Measurements from ENCODE around the gene VMP1.

DNA sequence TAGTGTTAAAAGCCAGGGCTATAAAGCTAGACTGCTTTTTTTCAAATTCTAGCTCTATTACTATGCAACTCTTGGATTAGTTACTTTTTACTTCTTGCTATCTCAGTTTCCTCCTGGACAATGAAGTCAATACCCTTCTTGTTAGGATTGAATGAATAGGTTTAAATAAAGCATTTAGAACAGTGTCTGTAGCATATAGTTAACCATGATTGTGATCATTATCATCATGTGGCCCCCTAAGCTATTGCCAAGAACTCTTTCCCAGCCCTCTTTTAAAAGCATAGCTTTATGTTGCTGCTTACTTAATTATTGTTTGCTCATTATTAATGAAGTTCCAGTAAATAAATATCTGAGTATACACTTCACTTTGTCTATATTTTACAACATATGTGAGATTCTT, 4.5 kb downstream of the VMP1 start:
- TF ChIP-seq, protein P1, sequence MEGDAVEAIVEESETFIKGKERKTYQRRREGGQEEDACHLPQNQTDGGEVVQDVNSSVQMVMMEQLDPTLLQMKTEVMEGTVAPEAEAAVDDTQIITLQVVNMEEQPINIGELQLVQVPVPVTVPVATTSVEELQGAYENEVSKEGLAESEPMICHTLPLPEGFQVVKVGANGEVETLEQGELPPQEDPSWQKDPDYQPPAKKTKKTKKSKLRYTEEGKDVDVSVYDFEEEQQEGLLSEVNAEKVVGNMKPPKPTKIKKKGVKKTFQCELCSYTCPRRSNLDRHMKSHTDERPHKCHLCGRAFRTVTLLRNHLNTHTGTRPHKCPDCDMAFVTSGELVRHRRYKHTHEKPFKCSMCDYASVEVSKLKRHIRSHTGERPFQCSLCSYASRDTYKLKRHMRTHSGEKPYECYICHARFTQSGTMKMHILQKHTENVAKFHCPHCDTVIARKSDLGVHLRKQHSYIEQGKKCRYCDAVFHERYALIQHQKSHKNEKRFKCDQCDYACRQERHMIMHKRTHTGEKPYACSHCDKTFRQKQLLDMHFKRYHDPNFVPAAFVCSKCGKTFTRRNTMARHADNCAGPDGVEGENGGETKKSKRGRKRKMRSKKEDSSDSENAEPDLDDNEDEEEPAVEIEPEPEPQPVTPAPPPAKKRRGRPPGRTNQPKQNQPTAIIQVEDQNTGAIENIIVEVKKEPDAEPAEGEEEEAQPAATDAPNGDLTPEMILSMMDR (IDR thresholded peaks at IDR 0.05; ENCODE audit: insufficient read depth, low read length, poor library complexity, severe bottlenecking): no peak
- TF ChIP-seq EZH2phosphoT487 (conservative IDR thresholded peaks at IDR 0.05; ENCODE audit: low read length): no peak
